Thyroid gland (tissue), 4 donors: ENCODE measurements around the gene STOML2.

Experiments
- CTCF ChIP-seq, 6 experiments: fragments of 200-600 bp in 3 of 6; fragments of 450-650 bp in 3 of 6; sonication (generic) in 3 of 6; IDR thresholded peaks; one replicate each; pipeline ENCODE4 v1.5.1; 2016 to 2019; ENCODE audit warnings: antibody characterized with exemption in 6 of 6, mild to moderate bottlenecking in 2 of 6, inconsistent platforms in 1 of 6, moderate library complexity in 1 of 6
- POLR2A ChIP-seq, 2 donors: fragments of 450-650 bp; IDR thresholded peaks; one replicate each; pipeline ENCODE4 v1.6.1; 2017; ENCODE audit warnings: antibody characterized with exemption in 2 of 2, mild to moderate bottlenecking in 2 of 2, moderate library complexity in 1 of 2

- TF ChIP-seq CTCF (IDR thresholded peaks at IDR 0.05) = no peak
- TF ChIP-seq POLR2A (IDR thresholded peaks at IDR 0.05) = no peak
Measured at GRCh38 chr9:35134920-35135319, 32.0 kb upstream of the STOML2 start.
